Neuronal stem cell (in vitro differentiated cells): ENCODE measurements around the gene ARMC7.

Experiments used
- DNase-seq: peaks from one replicate; pipeline ENCODE4 v3.0.0-alpha.2; 2013; ENCODE audit warnings: low spot score
- H2AFZ ChIP-seq: one replicate; pipeline ENCODE4 v1.6.1; 2013; ENCODE audit warnings: mild to moderate bottlenecking, low read length, inconsistent platforms
- H2AK5ac ChIP-seq: 2 replicates; pipeline ENCODE4 v1.6.1; 2013; ENCODE audit warnings: low read depth, mild to moderate bottlenecking, inconsistent platforms, low read length, moderate library complexity, mixed read lengths
- H2BK120ac ChIP-seq: 2 replicates; pipeline ENCODE4 v1.6.1; 2013; ENCODE audit warnings: low read depth, mild to moderate bottlenecking, inconsistent platforms, low read length, moderate library complexity, mixed read lengths
- H2BK12ac ChIP-seq: one replicate; pipeline ENCODE4 v1.6.1; 2013; ENCODE audit warnings: low read length, inconsistent platforms
- H2BK15ac ChIP-seq: 2 replicates; pipeline ENCODE4 v1.6.1; 2013; ENCODE audit warnings: mild to moderate bottlenecking, low read length, inconsistent platforms, mixed read lengths
- H2BK5ac ChIP-seq: one replicate; pipeline ENCODE4 v1.6.1; 2013; ENCODE audit warnings: inconsistent platforms, mild to moderate bottlenecking, low read length, moderate library complexity
- H3K14ac ChIP-seq: one replicate; pipeline ENCODE4 v1.6.1; 2013; ENCODE audit warnings: low read length, inconsistent platforms
- H3K18ac ChIP-seq: 2 replicates; pipeline ENCODE4 v1.6.1; 2013; ENCODE audit warnings: low read length, inconsistent platforms
- H3K23ac ChIP-seq: 2 replicates; pipeline ENCODE4 v1.6.1; 2013; ENCODE audit warnings: low read depth, mild to moderate bottlenecking, mixed read lengths, low read length, inconsistent platforms; ENCODE audit not compliant: poor library complexity
- H3K27ac ChIP-seq: replicated peaks from 3 replicates; pipeline ENCODE4 v1.5.1; 2013; ENCODE audit warnings: low read length, inconsistent platforms
- H3K27me3 ChIP-seq, 3 experiments: 2 replicates each; pipeline ENCODE4 v1.6.1; 2013; ENCODE audit warnings: low read length in 3 of 3, mild to moderate bottlenecking in 2 of 3, inconsistent platforms in 1 of 3, low read depth in 1 of 3, mixed read lengths in 1 of 3, moderate library complexity in 1 of 3; ENCODE audit not compliant: control insufficient read depth in 3 of 3, insufficient read depth in 3 of 3
- H3K36me3 ChIP-seq, 2 donors: replicated peaks in 1 of 2; 2 replicates each; pipeline ENCODE4 v1.6.1; 2013; ENCODE audit warnings: low read length in 2 of 2; ENCODE audit not compliant: control insufficient read depth in 2 of 2, insufficient read depth in 2 of 2
- H3K4ac ChIP-seq: 2 replicates; pipeline ENCODE4 v1.6.1; 2013; ENCODE audit warnings: inconsistent platforms, mild to moderate bottlenecking, low read length, moderate library complexity
- H3K4me1 ChIP-seq, 2 donors: 1 replicate in 1 of 2; 2 replicates in 1 of 2; pipeline ENCODE4 v1.6.1; 2013; ENCODE audit warnings: low read length in 2 of 2, low read depth in 1 of 2; ENCODE audit not compliant: control insufficient read depth in 2 of 2, insufficient read depth in 1 of 2
- H3K4me2 ChIP-seq: one replicate; pipeline ENCODE4 v1.6.1; 2013; ENCODE audit warnings: mild to moderate bottlenecking, low read length, inconsistent platforms; ENCODE audit not compliant: insufficient read depth, poor library complexity, severe bottlenecking
- H3K4me3 ChIP-seq, 2 donors: 2 replicates each; pipeline ENCODE4 v1.5.1; 2013; ENCODE audit warnings: low read length in 2 of 2, mild to moderate bottlenecking in 2 of 2, inconsistent platforms in 1 of 2, moderate library complexity in 1 of 2
- H3K79me1 ChIP-seq: one replicate; pipeline ENCODE4 v1.6.1; 2013; ENCODE audit warnings: low read depth, mild to moderate bottlenecking, inconsistent platforms, low read length, moderate library complexity
- H3K9ac ChIP-seq: one replicate; pipeline ENCODE4 v1.6.1; 2013; ENCODE audit warnings: mild to moderate bottlenecking, low read depth, low read length, inconsistent platforms; ENCODE audit not compliant: poor library complexity
- H3K9me3 ChIP-seq, 2 donors: replicated peaks in 1 of 2; 2 replicates each; pipeline versions ENCODE3 to v1.6.1; 2013; ENCODE audit warnings: low read length in 2 of 2, mild to moderate bottlenecking in 2 of 2, inconsistent platforms in 1 of 2, low read depth in 1 of 2, mixed read lengths in 1 of 2, moderate library complexity in 1 of 2; ENCODE audit not compliant: control insufficient read depth in 2 of 2, insufficient read depth in 1 of 2
- H4K8ac ChIP-seq: one replicate; pipeline ENCODE4 v1.6.1; 2013; ENCODE audit warnings: low read depth, mild to moderate bottlenecking, inconsistent platforms, low read length, moderate library complexity
- H4K91ac ChIP-seq: one replicate; pipeline ENCODE4 v1.6.1; 2013; ENCODE audit warnings: low read length, low read depth, mild to moderate bottlenecking, inconsistent platforms; ENCODE audit not compliant: poor library complexity
- WGBS, 2 donors: extraction: QIAGEN DNeasy Blood & Tissue Kit; methylation state at CpG; one replicate each; pipeline ENCODE4 v1.1.7; 2013; ENCODE audit warnings: missing lambda C conversion rate in 2 of 2, mixed read lengths in 1 of 2; ENCODE audit not compliant: insufficient read length in 2 of 2, insufficient replicate concordance in 1 of 2; ENCODE audit errors: extremely low coverage in 2 of 2; 5-methylcytosine and 5-hydroxymethylcytosine counted together

ARMC7 gene

DNA sequence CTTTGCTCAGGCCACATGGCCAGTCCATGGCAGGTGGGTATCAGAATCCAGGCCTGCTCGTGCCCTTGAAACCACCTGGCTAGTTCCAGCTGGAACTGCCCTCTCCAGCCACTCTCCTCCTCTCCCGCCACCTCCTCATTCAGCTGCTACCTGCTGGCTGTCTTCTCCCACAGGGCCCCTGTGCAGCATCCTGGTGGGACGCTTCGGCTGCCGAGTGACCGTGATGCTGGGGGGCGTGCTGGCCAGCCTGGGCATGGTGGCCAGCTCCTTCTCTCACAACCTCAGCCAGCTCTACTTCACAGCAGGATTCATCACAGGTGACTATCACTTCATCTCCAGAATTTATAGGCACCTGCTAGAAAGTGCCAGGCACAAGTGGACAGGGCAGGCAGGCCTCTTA, 11.9 kb upstream of the ARMC7 start:
- Histone ChIP-seq H2BK120ac (no peak overlapping the region), H3K9me3 (no peaks in the 10 kb centered on the region), H3K14ac (no peak overlapping the region), H2BK15ac (no peak overlapping the region), H3K4me3 (no peak overlapping the region), H3K27me3 (no peaks in the 10 kb centered on the region), H3K18ac (no peak overlapping the region), H2BK5ac (peak overlapping the region; percentile 75), H2AFZ (no peak overlapping the region), H3K4ac (no peak overlapping the region), H3K27ac (no peak overlapping the region), H3K9ac (peak overlapping the region; percentile 21), H3K4me2 (no peak overlapping the region), H4K91ac (no peak overlapping the region), H2BK12ac (no peak overlapping the region), H4K8ac (peak overlapping the region; percentile 23), H3K4me1 (peaks cover 0 to 5% of the 10 kb centered on the region in 2 donors), H3K79me1 (no peaks in the 10 kb centered on the region), H3K23ac (peak overlapping the region; percentile 80), H3K36me3 (peaks cover 0 to 1% of the 10 kb centered on the region in 2 donors), H2AK5ac (no peak overlapping the region)
- WGBS, 2 donors: no CpG with 5 or more reads among the region's 7 CpGs
- DNase-seq: no peak

DNA sequence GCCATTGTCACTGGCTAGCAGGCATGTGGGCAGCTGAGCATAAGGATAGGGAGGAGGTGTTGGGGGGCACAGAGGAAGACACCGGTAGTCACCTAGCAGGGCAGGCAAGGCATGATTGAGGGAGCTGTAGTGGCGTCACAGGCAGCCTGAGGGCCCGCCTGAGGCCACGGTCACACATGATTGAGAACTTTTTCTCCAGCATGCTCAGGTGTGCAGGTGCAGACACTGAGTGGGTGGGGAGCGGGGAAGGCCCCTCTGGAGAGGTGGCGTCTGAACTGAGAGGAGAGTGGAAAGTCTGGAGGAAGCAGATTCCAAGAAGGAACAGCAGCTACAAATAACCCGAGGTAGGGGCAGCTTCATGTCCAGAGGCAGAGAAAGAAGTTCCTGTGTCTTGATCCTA, 10.9 kb upstream of the ARMC7 start:
- Histone ChIP-seq H2BK120ac (no peak overlapping the region), H2AFZ (no peak overlapping the region), H3K9me3 (no peaks in the 10 kb centered on the region), H3K18ac (no peak overlapping the region), H3K4me3 (no peak overlapping the region), H3K14ac (no peak overlapping the region), H2AK5ac (no peak overlapping the region), H3K27ac (no peak overlapping the region), H4K8ac (no peak overlapping the region), H3K9ac (no peak overlapping the region), H3K79me1 (no peaks in the 10 kb centered on the region), H2BK12ac (no peak overlapping the region), H3K36me3 (peaks cover 0 to 1% of the 10 kb centered on the region in 2 donors), H3K4ac (no peak overlapping the region), H3K27me3 (no peaks in the 10 kb centered on the region), H3K4me1 (peaks cover 0 to 3% of the 10 kb centered on the region in 2 donors), H3K4me2 (no peak overlapping the region), H2BK15ac (no peak overlapping the region), H3K23ac (peak overlapping the region; percentile 39), H2BK5ac (no peak overlapping the region), H4K91ac (no peak overlapping the region)
- no CpG with 5 or more reads among the region's 7 CpGs for WGBS, 2 donors
- no peak for DNase-seq

DNA sequence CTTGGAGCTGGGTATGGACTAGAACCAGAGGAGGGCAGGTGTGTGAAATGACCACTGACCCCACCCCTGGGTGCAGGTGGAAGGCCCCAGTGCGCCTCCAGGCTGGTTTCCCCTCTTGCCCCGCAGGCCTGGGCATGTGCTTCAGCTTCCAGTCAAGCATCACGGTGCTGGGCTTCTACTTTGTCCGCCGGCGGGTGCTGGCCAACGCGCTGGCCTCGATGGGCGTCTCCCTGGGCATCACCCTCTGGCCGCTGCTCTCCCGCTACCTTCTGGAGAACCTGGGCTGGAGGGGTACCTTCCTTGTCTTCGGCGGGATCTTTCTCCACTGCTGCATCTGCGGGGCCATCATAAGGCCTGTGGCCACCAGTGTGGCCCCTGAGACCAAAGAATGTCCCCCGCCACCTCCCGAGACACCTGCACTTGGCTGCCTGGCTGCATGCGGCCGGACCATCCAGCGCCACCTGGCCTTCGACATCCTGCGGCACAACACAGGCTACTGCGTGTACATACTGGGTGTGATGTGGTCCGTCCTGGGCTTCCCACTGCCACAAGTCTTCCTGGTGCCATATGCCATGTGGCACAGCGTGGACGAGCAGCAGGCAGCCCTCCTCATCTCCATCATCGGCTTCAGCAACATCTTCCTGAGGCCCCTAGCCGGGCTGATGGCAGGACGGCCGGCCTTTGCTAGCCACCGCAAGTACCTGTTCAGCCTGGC, 9.7 kb upstream of the ARMC7 start:
- Histone ChIP-seq H3K4me1 (peaks cover 0 to 3% of the 10 kb centered on the region in 2 donors), H2BK12ac (no peak overlapping the region), H3K27ac (no peak overlapping the region), H2BK120ac (no peak overlapping the region), H2AFZ (no peak overlapping the region), H2BK5ac (peak overlapping the region; percentile 44), H2BK15ac (no peak overlapping the region), H4K91ac (peak overlapping the region; percentile 38), H2AK5ac (peak overlapping the region; percentile 52), H3K9ac (peak overlapping the region; percentile 79), H4K8ac (no peak overlapping the region), H3K36me3 (peaks cover 0 to 1% of the 10 kb centered on the region in 2 donors), H3K9me3 (no peaks in the 10 kb centered on the region), H3K18ac (no peak overlapping the region), H3K4me2 (no peak overlapping the region), H3K14ac (no peak overlapping the region), H3K4ac (no peak overlapping the region), H3K23ac (peak overlapping the region; percentile 34), H3K79me1 (no peaks in the 10 kb centered on the region), H3K27me3 (peaks cover 0 to 4% (median 0%) of the 10 kb centered on the region in 3 experiments), H3K4me3 (no peak overlapping the region)
- WGBS, 2 donors: no CpG with 5 or more reads among the region's 31 CpGs
- DNase-seq: no peak

DNA sequence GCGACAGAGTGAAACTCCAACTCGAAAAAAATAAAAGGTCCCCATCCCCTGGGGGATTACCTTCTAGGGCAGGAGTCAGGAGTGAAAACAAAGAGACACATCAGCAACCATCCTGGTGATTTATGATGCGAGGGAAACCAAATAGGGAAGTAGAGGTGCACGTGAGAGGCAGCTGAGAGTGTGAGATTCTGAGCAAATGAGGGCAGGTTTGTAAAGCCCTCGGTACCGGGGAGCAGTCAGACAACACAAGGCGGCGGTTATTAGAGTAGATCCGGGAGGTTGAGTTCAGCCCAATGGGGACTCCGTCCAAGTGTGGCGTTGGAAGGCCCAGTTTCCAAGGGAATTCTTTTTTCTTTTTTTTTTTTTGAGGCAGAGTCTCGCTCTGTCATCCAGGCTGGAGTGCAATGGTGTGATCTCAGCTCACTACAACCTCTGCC, 7.4 kb upstream of the ARMC7 start:
- Histone ChIP-seq H4K8ac (no peak overlapping the region), H4K91ac (no peak overlapping the region), H2AK5ac (no peak overlapping the region), H3K9ac (no peak overlapping the region), H2BK5ac (no peak overlapping the region), H2BK15ac (no peak overlapping the region), H3K9me3 (no peaks in the 10 kb centered on the region), H2BK120ac (no peak overlapping the region), H3K18ac (no peak overlapping the region), H3K4ac (no peak overlapping the region), H3K79me1 (no peaks in the 10 kb centered on the region), H3K23ac (no peak overlapping the region), H3K4me1 (peaks cover 0 to 3% of the 10 kb centered on the region in 2 donors), H3K27me3 (peaks cover 0 to 8% (median 0%) of the 10 kb centered on the region in 3 experiments), H2BK12ac (no peak overlapping the region), H3K4me2 (no peak overlapping the region), H3K36me3 (peaks cover 0 to 1% of the 10 kb centered on the region in 2 donors), H3K27ac (no peak overlapping the region), H3K4me3 (no peak overlapping the region), H2AFZ (no peak overlapping the region), H3K14ac (no peak overlapping the region)
- DNase-seq: no peak
- WGBS, 2 donors: no CpG with 5 or more reads among the region's 12 CpGs
